ENCODE data around the gene HECTD4. TPM values are rescaled to one million over a fixed set of nuclear protein-coding genes. Genes with fewer than 3 reads are reported as not detected.

HECTD4 gene
- total RNA-seq, 1 donor from 2014 or later, result 49.4 TPM

- H3K4me3 Mint-ChIP-seq, result no peak overlapping the region
- H3K27ac Mint-ChIP-seq (ENCODE audit: unreplicated experiment), result no peak overlapping the region
- no peaks in the 10 kb centered on the region for H3K27me3 Mint-ChIP-seq (ENCODE audit: low read depth)
- no peak for DNase-seq (ENCODE audit: low read depth, low spot score)
- no peak for TF ChIP-seq CTCF (conservative IDR thresholded peaks at IDR 0.05)
- no peaks in the 10 kb centered on the region for H3K9me3 Mint-ChIP-seq
- no peaks in the 10 kb centered on the region for H3K4me1 Mint-ChIP-seq
- H3K36me3 Mint-ChIP-seq (ENCODE audit: low read depth), result peaks cover 15% of the 10 kb centered on the region
Measured at GRCh38 chr12:112275207-112275606, 107.0 kb downstream of the HECTD4 start.

GRCh38 chr12:112270673-112271072 lies 111.6 kb downstream of the HECTD4 start:
- Mint-ChIP-seq H3K27me3 (ENCODE audit: low read depth) (no peaks in the 10 kb centered on the region), H3K9me3 (no peaks in the 10 kb centered on the region), H3K27ac (ENCODE audit: unreplicated experiment) (no peak overlapping the region), H3K36me3 (ENCODE audit: low read depth) (peaks cover 16% of the 10 kb centered on the region), H3K4me3 (no peak overlapping the region), H3K4me1 (no peaks in the 10 kb centered on the region)
- DNase-seq (ENCODE audit: low read depth, low spot score), result no peak
- no peak for TF ChIP-seq CTCF (conservative IDR thresholded peaks at IDR 0.05)

- Mint-ChIP-seq H3K27ac (ENCODE audit: unreplicated experiment) (no peak overlapping the region), H3K4me3 (no peak overlapping the region), H3K27me3 (ENCODE audit: low read depth) (no peaks in the 10 kb centered on the region), H3K4me1 (no peaks in the 10 kb centered on the region), H3K36me3 (ENCODE audit: low read depth) (peaks cover 12% of the 10 kb centered on the region), H3K9me3 (no peaks in the 10 kb centered on the region)
- no peak for DNase-seq (ENCODE audit: low read depth, low spot score)
- TF ChIP-seq CTCF (conservative IDR thresholded peaks at IDR 0.05), result no peak
Measured at GRCh38 chr12:112266473-112266872, 115.8 kb downstream of the HECTD4 start.

GRCh38 chr12:112261559-112261958 lies 120.7 kb downstream of the HECTD4 start:
- H3K36me3 Mint-ChIP-seq (ENCODE audit: low read depth), result no peaks in the 10 kb centered on the region
- H3K4me1 Mint-ChIP-seq, result no peaks in the 10 kb centered on the region
- no peaks in the 10 kb centered on the region for H3K9me3 Mint-ChIP-seq
- H3K27me3 Mint-ChIP-seq (ENCODE audit: low read depth), result no peaks in the 10 kb centered on the region
- no peak for DNase-seq (ENCODE audit: low read depth, low spot score)
- no peak overlapping the region for H3K27ac Mint-ChIP-seq (ENCODE audit: unreplicated experiment)
- TF ChIP-seq CTCF (conservative IDR thresholded peaks at IDR 0.05), result peak; percentile 43
- no peak overlapping the region for H3K4me3 Mint-ChIP-seq

- Mint-ChIP-seq H3K27me3 (ENCODE audit: low read depth) (no peaks in the 10 kb centered on the region), H3K9me3 (no peaks in the 10 kb centered on the region), H3K27ac (ENCODE audit: unreplicated experiment) (no peak overlapping the region), H3K4me3 (no peak overlapping the region), H3K4me1 (no peaks in the 10 kb centered on the region), H3K36me3 (ENCODE audit: low read depth) (no peaks in the 10 kb centered on the region)
- DNase-seq (ENCODE audit: low read depth, low spot score), result no peak
- TF ChIP-seq CTCF (conservative IDR thresholded peaks at IDR 0.05), result no peak
Measured at GRCh38 chr12:112258926-112259325, 123.3 kb downstream of the HECTD4 start.

GRCh38 chr12:112256780-112257179 lies 125.5 kb downstream of the HECTD4 start:
- no peak for DNase-seq (ENCODE audit: low read depth, low spot score)
- Mint-ChIP-seq H3K4me1 (no peaks in the 10 kb centered on the region), H3K27me3 (ENCODE audit: low read depth) (no peaks in the 10 kb centered on the region), H3K27ac (ENCODE audit: unreplicated experiment) (no peak overlapping the region), H3K36me3 (ENCODE audit: low read depth) (peaks cover 8% of the 10 kb centered on the region), H3K4me3 (no peak overlapping the region), H3K9me3 (no peaks in the 10 kb centered on the region)
- no peak for TF ChIP-seq CTCF (conservative IDR thresholded peaks at IDR 0.05)

All from neural crest cell (in vitro differentiated cells).